ENCODE measurements around the gene STAT6.

DNA sequence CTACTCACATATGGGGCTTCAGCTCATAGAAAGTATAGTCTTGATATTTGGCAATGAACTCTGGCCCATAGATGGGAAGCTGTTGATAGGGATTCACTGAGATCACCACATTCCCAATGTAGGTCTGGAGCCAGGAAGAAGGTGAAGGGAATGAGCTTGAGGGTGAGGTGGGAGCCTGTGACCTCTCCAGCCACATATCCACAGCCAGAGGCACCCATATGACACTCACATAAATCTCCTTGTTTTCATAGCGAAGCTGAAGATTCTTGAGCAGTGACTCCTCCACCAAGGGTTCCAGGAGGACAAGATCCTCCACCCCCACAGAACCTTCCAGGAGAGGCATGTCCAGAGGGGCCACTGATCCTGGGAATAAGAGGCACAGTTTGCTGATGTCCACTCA is 63.2 kb downstream of the STAT6 start:
- TF ChIP-seq, protein P1, sequence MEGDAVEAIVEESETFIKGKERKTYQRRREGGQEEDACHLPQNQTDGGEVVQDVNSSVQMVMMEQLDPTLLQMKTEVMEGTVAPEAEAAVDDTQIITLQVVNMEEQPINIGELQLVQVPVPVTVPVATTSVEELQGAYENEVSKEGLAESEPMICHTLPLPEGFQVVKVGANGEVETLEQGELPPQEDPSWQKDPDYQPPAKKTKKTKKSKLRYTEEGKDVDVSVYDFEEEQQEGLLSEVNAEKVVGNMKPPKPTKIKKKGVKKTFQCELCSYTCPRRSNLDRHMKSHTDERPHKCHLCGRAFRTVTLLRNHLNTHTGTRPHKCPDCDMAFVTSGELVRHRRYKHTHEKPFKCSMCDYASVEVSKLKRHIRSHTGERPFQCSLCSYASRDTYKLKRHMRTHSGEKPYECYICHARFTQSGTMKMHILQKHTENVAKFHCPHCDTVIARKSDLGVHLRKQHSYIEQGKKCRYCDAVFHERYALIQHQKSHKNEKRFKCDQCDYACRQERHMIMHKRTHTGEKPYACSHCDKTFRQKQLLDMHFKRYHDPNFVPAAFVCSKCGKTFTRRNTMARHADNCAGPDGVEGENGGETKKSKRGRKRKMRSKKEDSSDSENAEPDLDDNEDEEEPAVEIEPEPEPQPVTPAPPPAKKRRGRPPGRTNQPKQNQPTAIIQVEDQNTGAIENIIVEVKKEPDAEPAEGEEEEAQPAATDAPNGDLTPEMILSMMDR (IDR thresholded peaks at IDR 0.05; ENCODE audit: insufficient read depth, low read length, poor library complexity, severe bottlenecking) = no peak
- TF ChIP-seq EZH2phosphoT487 (conservative IDR thresholded peaks at IDR 0.05; ENCODE audit: low read length) = no peak

Data from SU-DHL-6 (cell line).